HepG2 (cell line): ENCODE data around the gene ACACB. TPM values are rescaled to one million over a fixed set of nuclear protein-coding genes. Genes with fewer than 3 reads are reported as not detected.

Source experiments
- ATAC-seq: fragments of 200-7000 bp; cut with Tn5 transposase; 3 replicates; pipeline ENCODE4 v1.9.1; 2020; ENCODE audit warnings: mild to moderate bottlenecking, moderate library complexity
- BruUV-seq: library from RNA; stranded (reverse); fragments of 400-500 nt; replicated peaks from 2 replicates; lab custom pipeline; 2021; lab: Mats Ljungman, UMichigan
- CTCF ChIA-PET: fragments of 300-600 bp; formaldehyde crosslinking; extraction: SDS; loops from one replicate; lab custom pipeline; 2021; ENCODE audit warnings: low total read pairs, inconsistent platforms, low intra/inter-chr PET ratio; lab: Yijun Ruan, JAX
- POLR2A ChIA-PET: fragments of 350-600 bp; sonication (Branson Sonifier 250); formaldehyde crosslinking; loops from one replicate; lab custom pipeline; 2020; ENCODE audit warnings: antibody characterized with exemption, inconsistent platforms; lab: Yijun Ruan, JAX
- DNase-seq: peaks from one replicate; pipeline ENCODE4 v3.0.0-alpha.2; 2015; ENCODE audit warnings: low spot score
- FAIRE-seq: peaks from 3 replicates; lab custom pipeline; 2011; peaks lifted over from hg19 to GRCh38; lab: Jason Lieb, UNC
- H2AFZ ChIP-seq: one replicate; pipeline ENCODE4 v1.6.1; 2011; ENCODE audit warnings: low read length, inconsistent platforms
- H3K27ac ChIP-seq: fragments of 300-600 bp; 3 replicates; pipeline ENCODE4 v1.8.0; 2011; ENCODE audit warnings: mixed run types, mild to moderate bottlenecking, mixed read lengths, low read length, inconsistent platforms; ENCODE audit not compliant: insufficient read depth; ENCODE audit errors: extremely low read length
- H3K27me3 ChIP-seq, 2 experiments: fragments of 200-600 bp in 1 of 2; 2 replicates in 1 of 2; 3 replicates in 1 of 2; pipeline versions ENCODE4 v1.6.0 to v1.8.0; 2011; ENCODE audit warnings: low read length in 2 of 2, mild to moderate bottlenecking in 2 of 2, moderate library complexity in 2 of 2, inconsistent platforms in 1 of 2; ENCODE audit not compliant: insufficient read depth in 2 of 2, control insufficient read depth in 1 of 2
- H3K36me3 ChIP-seq, 2 experiments: fragments of 200-600 bp in 1 of 2; replicated peaks in 1 of 2; 2 replicates in 1 of 2; 3 replicates in 1 of 2; pipeline versions ENCODE4 v1.5.1 to v1.8.0; 2011; ENCODE audit warnings: low read length in 2 of 2, inconsistent platforms in 1 of 2; ENCODE audit not compliant: insufficient read depth in 2 of 2, control insufficient read depth in 1 of 2
- H3K4me1 ChIP-seq: 2 replicates; pipeline ENCODE4 v1.5.1; 2012; ENCODE audit warnings: low read length, inconsistent platforms; ENCODE audit not compliant: insufficient read depth
- H3K4me2 ChIP-seq: 2 replicates; pipeline ENCODE4 v1.6.0; 2011; ENCODE audit warnings: low read depth, low read length, inconsistent platforms
- H3K4me3 ChIP-seq, 3 experiments: fragments of 200-600 bp in 1 of 3; sonication (generic), shearing (Covaris generic) in 1 of 3; replicated peaks in 1 of 3; 2 replicates each; pipeline ENCODE4 v1.5.1; 2011 to 2016; ENCODE audit warnings: low read length in 3 of 3, inconsistent platforms in 2 of 3, low read depth in 2 of 3, mild to moderate bottlenecking in 2 of 3, control low read depth in 1 of 3, mixed read lengths in 1 of 3; ENCODE audit not compliant: insufficient read depth in 1 of 3
- H3K79me2 ChIP-seq: one replicate; pipeline ENCODE4 v1.6.1; 2011; ENCODE audit warnings: low read length, inconsistent platforms; ENCODE audit not compliant: insufficient read depth
- H3K9ac ChIP-seq: 2 replicates; pipeline ENCODE4 v1.6.0; 2011; ENCODE audit warnings: mild to moderate bottlenecking, low read depth, low read length, inconsistent platforms; ENCODE audit not compliant: insufficient read depth
- H3K9me3 ChIP-seq: 2 replicates; pipeline ENCODE4 v1.5.1; 2012; ENCODE audit warnings: mild to moderate bottlenecking, low read length
- H4K20me1 ChIP-seq: 2 replicates; pipeline ENCODE4 v1.6.0; 2011; ENCODE audit warnings: inconsistent platforms, mild to moderate bottlenecking, low read length, moderate library complexity; ENCODE audit not compliant: insufficient read depth
- ARID5B ChIP-seq: IDR thresholded peaks from 2 replicates; pipeline ENCODE4 v1.4.0; 2020; ENCODE audit warnings: mild to moderate bottlenecking, missing genetic modification reagents
- ATF5 ChIP-seq: sonication (generic); formaldehyde crosslinking; IDR thresholded peaks from 2 replicates; pipeline ENCODE4 v1.4.0; 2020; ENCODE audit warnings: mild to moderate bottlenecking, low read depth, missing genetic modification reagents
- CBX1 ChIP-seq: IDR thresholded peaks from one replicate; pipeline ENCODE4 v1.6.1; 2016; ENCODE audit warnings: antibody characterized with exemption, low read depth
- GATAD1 ChIP-seq: IDR thresholded peaks from 2 replicates; pipeline ENCODE4 v1.6.1; 2016; ENCODE audit warnings: missing genetic modification reagents, missing compliant biosample characterization
- GPN1 ChIP-seq: sonication (generic); formaldehyde crosslinking; IDR thresholded peaks from 2 replicates; pipeline ENCODE4 v1.5.1; 2020; ENCODE audit warnings: missing genetic modification reagents, borderline replicate concordance
- HDAC2 ChIP-seq: sonication (generic); formaldehyde crosslinking; IDR thresholded peaks from 2 replicates; pipeline ENCODE4 v1.4.0; 2020; ENCODE audit warnings: missing genetic modification reagents
- KLF13 ChIP-seq: sonication (generic); formaldehyde crosslinking; IDR thresholded peaks from 2 replicates; pipeline ENCODE4 v1.4.0; 2020; ENCODE audit warnings: mild to moderate bottlenecking, missing genetic modification reagents
- MAZ ChIP-seq, 2 experiments: sonication (generic) in 1 of 2; formaldehyde crosslinking in 1 of 2; IDR thresholded peaks; 2 replicates each; pipeline versions ENCODE4 v1.5.0 to v1.6.1; 2012 to 2020; ENCODE audit warnings: low read depth in 2 of 2, mild to moderate bottlenecking in 2 of 2, borderline replicate concordance in 1 of 2, improper control_type of control experiment in 1 of 2, low read length in 1 of 2, missing genetic modification reagents in 1 of 2, moderate library complexity in 1 of 2
- MED1 ChIP-seq: sonication (generic); formaldehyde crosslinking; IDR thresholded peaks from 2 replicates; pipeline ENCODE4 v1.4.0; 2020; ENCODE audit warnings: missing genetic modification reagents
- MEF2D ChIP-seq: sonication (generic); formaldehyde crosslinking; IDR thresholded peaks from 2 replicates; pipeline ENCODE4 v1.5.1; 2020; ENCODE audit warnings: mild to moderate bottlenecking, missing genetic modification reagents
- NR1H2 ChIP-seq: sonication (generic); formaldehyde crosslinking; IDR thresholded peaks from 2 replicates; pipeline ENCODE4 v1.8.1; 2022; ENCODE audit warnings: low read depth, missing genetic modification reagents, borderline replicate concordance
- PHB2 ChIP-seq: fragments of 450-650 bp; IDR thresholded peaks from 2 replicates; pipeline ENCODE4 v1.6.1; 2018; ENCODE audit not compliant: partially characterized antibody
- PHF20 ChIP-seq: sonication (generic); formaldehyde crosslinking; IDR thresholded peaks from 2 replicates; pipeline ENCODE4 v1.5.0; 2020; ENCODE audit warnings: mild to moderate bottlenecking, missing genetic modification reagents
- RARA ChIP-seq: IDR thresholded peaks from 2 replicates; pipeline ENCODE4 v1.6.1; 2016; ENCODE audit warnings: missing genetic modification reagents, missing compliant biosample characterization
- RARG ChIP-seq: sonication (generic); formaldehyde crosslinking; IDR thresholded peaks from 2 replicates; pipeline ENCODE4 v1.4.0; 2020; ENCODE audit warnings: low read depth, mild to moderate bottlenecking, missing genetic modification reagents
- REXO4 ChIP-seq: sonication (generic); formaldehyde crosslinking; IDR thresholded peaks from 2 replicates; pipeline ENCODE4 v1.8.0; 2022; ENCODE audit warnings: missing genetic modification reagents, mild to moderate bottlenecking, borderline replicate concordance
- SIN3A ChIP-seq: IDR thresholded peaks from 2 replicates; pipeline ENCODE4 v1.6.1; 2011; ENCODE audit warnings: low read depth, mild to moderate bottlenecking, control low read depth, low read length, borderline replicate concordance
- TOPORS ChIP-seq: sonication (generic); formaldehyde crosslinking; IDR thresholded peaks from 2 replicates; pipeline ENCODE4 v1.8.0; 2023; ENCODE audit warnings: mild to moderate bottlenecking, missing genetic modification reagents
- ZNF232 ChIP-seq: sonication (generic); formaldehyde crosslinking; IDR thresholded peaks from 2 replicates; pipeline ENCODE4 v1.4.0; 2020; ENCODE audit warnings: missing genetic modification reagents, borderline replicate concordance
- ZNF260 ChIP-seq: sonication (generic); formaldehyde crosslinking; IDR thresholded peaks from 2 replicates; pipeline ENCODE4 v1.4.0; 2020; ENCODE audit warnings: missing genetic modification reagents, low read depth, mild to moderate bottlenecking, borderline replicate concordance
- ZNF432 ChIP-seq: sonication (generic); formaldehyde crosslinking; IDR thresholded peaks from 2 replicates; pipeline ENCODE4 v1.5.0; 2020; ENCODE audit warnings: missing genetic modification reagents, mild to moderate bottlenecking, borderline replicate concordance
- WGBS: methylation state at CpG from one replicate; pipeline ENCODE4 v1.1.6; 2017; ENCODE audit warnings: low lambda C conversion rate; 5-methylcytosine and 5-hydroxymethylcytosine counted together
- in situ Hi-C: cut with HindIII; loops from 2 replicates; pipeline ENCODE4 v1.10.0; 2017; ENCODE audit warnings: low pct_unique_long_range_greater_than_20kb; ENCODE audit not compliant: extremely low pct_ligation_motif_present
- intact Hi-C: fragments of 100-400 bp; cut with micrococcal nuclease; formaldehyde crosslinking; loops from one replicate; pipeline ENCODE4 v1.10.0; 2022; ENCODE audit not compliant: unreplicated experiment
- polyA plus RNA-seq, 8 experiments: library from polyadenylated mRNA; depleted of rRNA in 3 of 8; stranded (reverse) in 7 of 8; unstranded in 1 of 8; fragments of >200 nt; fragmentation: Illumina TruSeq in 4 of 8; extraction: Trizol in 4 of 8; gene quantifications; 2 replicates each; pipeline versions ENCODE4 v1.2.1 to v1.2.3, GENCODE V29; 2011 to 2016; ENCODE audit warnings: low read depth in 4 of 8, missing spikeins in 1 of 8, mixed read lengths in 1 of 8; ENCODE audit not compliant: insufficient read depth in 1 of 8
- total RNA-seq, 5 experiments: library from RNA; depleted of rRNA; stranded (reverse); fragments of >200 nt; fragmentation: Illumina TruSeq; extraction: Trizol; gene quantifications; 2 replicates each; pipeline ENCODE4 v1.2.3, GENCODE V29; 2016; ENCODE audit warnings: low read depth in 1 of 5

The ACACB gene
- total and polyA plus RNA-seq, 2 of the 13 experiments (the other 11 are each of a cell fraction or from before 2014, with no cell fraction given): 6.2 to 8.6 TPM

- no peak for TF ChIP-seq ZNF232 (CRISPR knock-in tag)
- TF ChIP-seq GPN1 (CRISPR knock-in tag): no peak
- no peak for TF ChIP-seq SIN3A
- no peak for TF ChIP-seq ATF5 (CRISPR knock-in tag)
- no peak for TF ChIP-seq REXO4 (CRISPR knock-in tag)
- TF ChIP-seq MAZ (IDR thresholded peaks at IDR 0.05; ENCODE audit: borderline replicate concordance, low read depth, low read length): no peak
- TF ChIP-seq MAZ (CRISPR knock-in tag; IDR thresholded peaks at IDR 0.05; ENCODE audit: low read depth): no peak
- no peak for TF ChIP-seq PHB2
- no peak for TF ChIP-seq NR1H2 (CRISPR knock-in tag)
These were observed 50.0 kb downstream of the ACACB start (continued) for GRCh38 chr12:109166371-109166770.

DNA sequence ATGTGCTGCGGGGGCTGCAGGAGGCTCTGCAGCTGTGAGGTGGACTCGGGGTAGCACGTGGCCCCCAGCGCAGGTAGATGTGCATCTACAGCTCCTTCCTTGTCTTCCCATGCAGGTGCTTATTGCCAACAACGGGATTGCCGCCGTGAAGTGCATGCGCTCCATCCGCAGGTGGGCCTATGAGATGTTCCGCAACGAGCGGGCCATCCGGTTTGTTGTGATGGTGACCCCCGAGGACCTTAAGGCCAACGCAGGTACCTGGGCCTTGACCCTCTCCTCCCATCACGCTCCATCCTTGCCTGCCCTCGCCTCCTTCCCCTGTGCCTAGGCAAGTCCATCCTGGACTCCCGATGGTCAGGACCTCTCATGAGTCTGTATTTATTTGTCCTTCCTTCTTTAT is 51.4 kb downstream of the ACACB start:
- no peak overlapping the region for H3K27ac ChIP-seq
- ATAC-seq (no peak), DNase-seq (no peak)
- intact Hi-C loops: no loop called here
- no peak overlapping the region for H3K9ac ChIP-seq
- POLR2A ChIA-PET: no interaction called here
- H3K4me2 ChIP-seq: no peak overlapping the region
- peaks cover 5 to 26% of the 10 kb centered on the region in 2 experiments; a peak in 4 of 5 replicates for H3K36me3 ChIP-seq
- CTCF ChIA-PET: no interaction called here
- TF ChIP-seq MEF2D (CRISPR knock-in tag) (no peak), MED1 (CRISPR knock-in tag) (no peak), PHF20 (no peak), HDAC2 (CRISPR knock-in tag) (no peak), GATAD1 (CRISPR knock-in tag) (no peak), KLF13 (CRISPR knock-in tag) (no peak), RARG (CRISPR knock-in tag) (no peak), RARA (CRISPR knock-in tag) (no peak), TOPORS (CRISPR knock-in tag) (no peak), ZNF260 (no peak), ARID5B (CRISPR knock-in tag) (no peak), ZNF432 (CRISPR knock-in tag) (no peak), NR1H2 (CRISPR knock-in tag) (no peak), CBX1 (no peak)
- TF ChIP-seq, all 625 proteins: peak for 0
- no peak overlapping the region for H2AFZ ChIP-seq
- H4K20me1 ChIP-seq: no peaks in the 10 kb centered on the region
- in situ Hi-C loops: no loop called here
- 97% methylated on average over 15 of the region's 18 CpGs for WGBS
- H3K79me2 ChIP-seq: no peaks in the 10 kb centered on the region
- no peaks in the 10 kb centered on the region for H3K27me3 ChIP-seq
- no peak for FAIRE-seq
- no peak overlapping the region for H3K4me3 ChIP-seq
- no peaks in the 10 kb centered on the region for H3K9me3 ChIP-seq
- no peaks in the 10 kb centered on the region for H3K4me1 ChIP-seq
- no TSS peak for BruUV-seq
